GM23248 (cell line): ENCODE data around the gene NHP2. TPM values are rescaled to one million over a fixed set of nuclear protein-coding genes. Genes with fewer than 3 reads are reported as not detected.
"Not testable (repeated sequence)": the region's sequence is repeated elsewhere in the genome, so short reads cannot be mapped to it uniquely, and the experiment has no call there.

Source experiments
- DNase-seq: peaks from one replicate; pipeline ENCODE4 v3.0.0-alpha.2; 2015
- H2AFZ ChIP-seq: fragments of 200-600 bp; sonication (generic); 2 replicates; pipeline ENCODE4 v1.6.1; 2016; ENCODE audit warnings: antibody characterized with exemption
- H3F3A ChIP-seq: fragments of 200-600 bp; sonication (generic); 2 replicates; pipeline ENCODE4 v1.6.1; 2016; ENCODE audit warnings: mild to moderate bottlenecking, antibody characterized with exemption, mixed run types; ENCODE audit not compliant: insufficient read depth
- H3K27ac ChIP-seq: fragments of 200-600 bp; sonication (generic); 2 replicates; pipeline ENCODE4 v1.5.1; 2016; ENCODE audit warnings: mild to moderate bottlenecking
- H3K27me3 ChIP-seq: fragments of 200-600 bp; sonication (generic); replicated peaks from 2 replicates; pipeline ENCODE4 v1.6.1; 2016; ENCODE audit warnings: mild to moderate bottlenecking; ENCODE audit not compliant: insufficient read depth
- H3K36me3 ChIP-seq: fragments of 200-600 bp; sonication (generic); 2 replicates; pipeline ENCODE4 v1.6.1; 2016; ENCODE audit warnings: low read depth, mild to moderate bottlenecking
- H3K4me1 ChIP-seq: fragments of 200-600 bp; sonication (generic); 2 replicates; pipeline ENCODE4 v1.6.1; 2016; ENCODE audit warnings: mild to moderate bottlenecking; ENCODE audit not compliant: insufficient read depth
- H3K4me2 ChIP-seq: fragments of 200-600 bp; sonication (generic); one replicate; pipeline ENCODE4 v1.6.1; 2016; ENCODE audit warnings: mild to moderate bottlenecking; ENCODE audit not compliant: unreplicated experiment
- H3K4me3 ChIP-seq: fragments of 200-600 bp; sonication (generic); 2 replicates; pipeline ENCODE4 v1.5.1; 2016; ENCODE audit warnings: mild to moderate bottlenecking
- H3K79me2 ChIP-seq: fragments of 200-600 bp; sonication (generic); 2 replicates; pipeline ENCODE4 v1.6.1; 2016; ENCODE audit warnings: mild to moderate bottlenecking; ENCODE audit not compliant: insufficient read depth
- H3K9ac ChIP-seq: fragments of 200-600 bp; sonication (generic); 2 replicates; pipeline ENCODE4 v1.6.1; 2016; ENCODE audit warnings: mild to moderate bottlenecking
- H3K9me2 ChIP-seq: fragments of 200-600 bp; sonication (generic); 2 replicates; pipeline ENCODE4 v1.6.1; 2016; ENCODE audit warnings: mixed run types, mild to moderate bottlenecking, moderate library complexity; ENCODE audit not compliant: insufficient read depth
- H3K9me3 ChIP-seq: fragments of 200-600 bp; sonication (generic); one replicate; pipeline ENCODE4 v1.6.1; 2017; ENCODE audit warnings: low read depth
- H4K20me1 ChIP-seq: fragments of 200-600 bp; sonication (generic); 2 replicates; pipeline ENCODE4 v1.6.0; 2016; ENCODE audit not compliant: insufficient read depth
- EZH2 ChIP-seq: fragments of 200-600 bp; sonication (generic); IDR thresholded peaks from 2 replicates; pipeline ENCODE4 v1.6.1; 2018; ENCODE audit warnings: antibody characterized with exemption, mild to moderate bottlenecking; ENCODE audit not compliant: insufficient read depth, poor library complexity, severe bottlenecking
- EZH2phosphoT487 ChIP-seq: fragments of 200-600 bp; sonication (generic); IDR thresholded peaks from 2 replicates; pipeline ENCODE4 v1.6.1; 2018; ENCODE audit warnings: antibody characterized with exemption, moderate library complexity, mild to moderate bottlenecking, low read depth; ENCODE audit not compliant: insufficient read depth
- WGBS, 2 experiments: methylation state at CpG; one replicate each; pipeline ENCODE4 v1.1.6; 2015 to 2017; ENCODE audit warnings: low lambda C conversion rate in 2 of 2, low coverage in 1 of 2; ENCODE audit errors: missing lambda C conversion rate in 2 of 2; 5-methylcytosine and 5-hydroxymethylcytosine counted together
- in situ Hi-C: fragments of 300-500 bp; cut with MboI; formaldehyde crosslinking; loops from 2 replicates; pipeline ENCODE4 v1.15.0; 2020
- polyA plus RNA-seq: library from polyadenylated mRNA; unstranded; fragments of >200 nt; fragmentation: Nextera tagmentation; extraction: Ambion mirVana; gene quantifications from 2 replicates; pipeline ENCODE4 v1.2.1, GENCODE V29; 2016
- total RNA-seq: library from RNA; depleted of rRNA; stranded (reverse); fragments of >200 nt; shearing (Covaris generic); gene quantifications from 2 replicates; pipeline ENCODE4 v1.2.3, GENCODE V29; 2014

NHP2 gene
- total and polyA plus RNA-seq, 2 experiments from 2014 or later: 203 to 232 TPM

DNA sequence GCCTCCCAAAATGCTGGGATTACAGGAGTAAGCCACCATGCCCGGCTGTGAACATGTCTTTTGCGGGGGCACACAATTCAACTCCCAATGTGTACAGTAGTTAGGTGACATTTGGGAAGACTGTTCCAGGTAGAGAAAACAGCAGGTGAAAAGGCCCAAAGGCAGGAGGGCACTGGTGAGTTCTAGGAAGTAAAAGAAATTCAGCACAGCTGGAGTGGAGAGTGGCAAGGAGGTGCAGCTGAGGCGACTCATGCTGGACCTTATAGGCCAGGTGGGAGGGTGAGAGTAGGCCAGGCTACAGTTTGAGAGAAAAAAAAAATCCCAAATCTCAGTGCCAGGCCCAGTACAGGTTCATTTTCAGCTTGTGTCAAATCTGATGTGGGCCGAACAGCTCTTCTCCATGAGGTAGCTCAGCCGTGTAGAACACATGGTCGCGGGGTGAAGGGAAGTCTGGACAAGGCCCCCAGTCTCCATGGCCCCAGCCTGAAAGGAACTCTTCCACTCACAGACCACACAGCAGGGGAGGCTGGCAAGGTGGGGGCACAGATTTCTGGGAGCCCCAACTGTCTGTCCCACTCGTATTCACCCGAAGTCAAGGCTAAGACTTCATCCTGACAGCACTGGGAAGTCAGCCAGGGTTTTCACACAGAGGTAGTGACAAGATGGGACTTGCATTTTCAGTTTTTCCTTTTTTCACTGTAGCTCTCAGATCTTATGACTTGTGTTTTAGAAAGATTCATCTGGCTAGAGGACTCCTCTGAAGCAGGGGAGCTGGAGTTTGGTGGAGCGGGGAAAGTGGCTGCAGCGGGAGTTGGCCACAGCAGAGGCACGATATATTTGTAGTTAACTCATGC lies 46.1 kb upstream of the NHP2 start:
- no peak overlapping the region for H3K9ac ChIP-seq
- H4K20me1 ChIP-seq: no peaks in the 10 kb centered on the region
- no peaks in the 10 kb centered on the region for H3K9me3 ChIP-seq
- no peak overlapping the region for H2AFZ ChIP-seq
- no peaks in the 10 kb centered on the region for H3K36me3 ChIP-seq
- in situ Hi-C loops: no loop called here
- peaks cover 4% of the 10 kb centered on the region; the same call in 1 of the 2 replicates for H3K79me2 ChIP-seq
- H3F3A ChIP-seq: no peaks in the 10 kb centered on the region
- H3K4me3 ChIP-seq: no peak overlapping the region
- peaks cover 7% of the 10 kb centered on the region; the same call in 1 of the 2 replicates for H3K27me3 ChIP-seq
- DNase-seq: no peak
- no peak overlapping the region for H3K27ac ChIP-seq
- no peaks in the 10 kb centered on the region for H3K9me2 ChIP-seq
- no peaks in the 10 kb centered on the region for H3K4me1 ChIP-seq
- 84 to 87% methylated on average over 12 of the region's 12 CpGs for WGBS, 2 experiments
- TF ChIP-seq EZH2phosphoT487 (no peak), EZH2 (no peak)
- no peak overlapping the region for H3K4me2 ChIP-seq

DNA sequence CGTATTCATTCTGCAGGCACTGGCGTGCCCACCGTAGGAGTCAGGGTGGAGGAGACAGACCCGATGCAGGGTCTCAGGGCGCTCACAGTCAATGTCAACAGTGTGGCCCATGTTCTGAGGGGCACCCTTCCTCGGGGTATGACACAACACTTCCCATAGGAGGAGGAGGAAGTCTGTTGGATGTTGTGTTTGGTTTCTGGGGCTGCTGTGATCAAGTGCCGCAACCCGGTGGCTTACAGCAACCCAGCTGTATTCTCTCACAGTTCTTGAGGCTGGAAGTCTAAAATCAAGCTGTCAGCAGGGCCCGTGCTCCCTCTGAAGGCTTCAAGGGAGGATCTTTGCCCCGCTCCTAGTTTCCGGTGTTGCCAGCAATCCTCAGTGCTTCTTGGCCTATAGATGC lies 45.0 kb upstream of the NHP2 start:
- no peak overlapping the region for H2AFZ ChIP-seq
- no peak overlapping the region for H3K4me2 ChIP-seq
- no peaks in the 10 kb centered on the region for H4K20me1 ChIP-seq
- no peak for TF ChIP-seq EZH2
- peaks cover 13% of the 10 kb centered on the region for H3K27me3 ChIP-seq
- H3K9me3 ChIP-seq: no peaks in the 10 kb centered on the region
- no peak overlapping the region for H3K9ac ChIP-seq
- no peaks in the 10 kb centered on the region for H3K79me2 ChIP-seq
- in situ Hi-C loops: no loop called here
- no peak overlapping the region for H3K27ac ChIP-seq
- H3K4me3 ChIP-seq: no peak overlapping the region
- H3K9me2 ChIP-seq: no peaks in the 10 kb centered on the region
- WGBS, 2 experiments: 79% methylated on average over 10 to 11 of the region's 11 CpGs
- no peaks in the 10 kb centered on the region for H3K4me1 ChIP-seq
- DNase-seq: no peak
- no peaks in the 10 kb centered on the region for H3K36me3 ChIP-seq
- H3F3A ChIP-seq: no peaks in the 10 kb centered on the region

DNA sequence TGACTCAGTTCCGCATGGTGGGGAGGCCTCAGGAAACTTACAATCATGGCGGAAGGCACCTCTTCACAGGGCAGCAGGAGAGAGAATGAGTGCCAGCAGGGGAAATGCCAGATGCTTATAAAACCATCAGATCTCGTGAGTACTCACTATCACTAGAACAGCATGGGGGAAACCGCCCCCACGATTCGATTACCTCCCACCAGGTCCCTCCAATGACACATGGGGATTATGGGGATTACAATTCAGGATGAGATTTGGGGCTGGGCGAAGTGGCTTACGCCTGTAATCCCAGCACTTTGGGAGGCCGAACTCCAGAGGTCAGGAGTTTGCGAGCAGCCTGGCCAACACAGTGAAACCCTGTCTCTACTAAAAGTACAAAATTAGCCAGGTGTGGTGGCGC lies 44.5 kb upstream of the NHP2 start:
- not testable (repeated sequence) for H2AFZ ChIP-seq, H3K79me2 ChIP-seq

DNA sequence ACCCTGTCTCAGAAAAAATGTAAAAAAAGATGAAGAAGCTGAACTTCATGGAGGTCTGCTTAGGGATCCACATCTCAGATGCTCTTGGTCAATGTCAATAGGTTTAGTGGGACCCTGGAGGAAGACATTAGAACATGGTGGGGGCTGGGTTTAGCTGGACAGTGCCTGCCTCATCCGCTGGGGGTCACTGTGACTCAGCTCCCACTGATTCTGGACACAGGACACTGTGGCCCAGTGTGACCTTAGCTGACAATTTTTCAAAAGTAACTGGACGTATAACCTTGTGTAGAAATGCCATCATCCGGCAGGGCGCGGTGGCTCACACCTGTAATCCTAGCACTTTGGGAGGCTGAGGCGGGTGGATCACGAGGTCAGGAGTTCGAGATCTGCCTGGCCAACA lies 43.3 kb upstream of the NHP2 start:
- 67 to 80% methylated on average over 8 of the region's 8 CpGs for WGBS, 2 experiments
- no peaks in the 10 kb centered on the region for H3K79me2 ChIP-seq
- H3K36me3 ChIP-seq: no peaks in the 10 kb centered on the region
- H3K9me3 ChIP-seq: no peaks in the 10 kb centered on the region
- H3K9me2 ChIP-seq: no peaks in the 10 kb centered on the region
- H3F3A ChIP-seq: no peaks in the 10 kb centered on the region
- no peaks in the 10 kb centered on the region for H4K20me1 ChIP-seq
- no peak overlapping the region for H2AFZ ChIP-seq
- H3K4me1 ChIP-seq: 0 out of 2 replicates have a peak, but pooled peaks cover 3% of the 10 kb centered on the region
- H3K27me3 ChIP-seq: peaks cover 13% of the 10 kb centered on the region
- TF ChIP-seq EZH2: no peak
- no peak for TF ChIP-seq EZH2phosphoT487
- H3K4me2 ChIP-seq: no peak overlapping the region
- no peak overlapping the region for H3K27ac ChIP-seq
- no peak overlapping the region for H3K9ac ChIP-seq
- H3K4me3 ChIP-seq: no peak overlapping the region
- DNase-seq: no peak
- in situ Hi-C loops: no loop called here

More for the DNA sequence above, 44.5 kb upstream of the NHP2 start:
- H3K9me2 ChIP-seq, H3K9ac ChIP-seq, H3F3A ChIP-seq, H4K20me1 ChIP-seq, H3K4me3 ChIP-seq, in situ Hi-C loops, H3K36me3 ChIP-seq, DNase-seq, H3K27ac ChIP-seq, H3K9me3 ChIP-seq, H3K4me1 ChIP-seq, H3K4me2 ChIP-seq: not testable (repeated sequence)
- 69 to 77% methylated on average over 11 of the region's 11 CpGs for WGBS, 2 experiments
- H3K27me3 ChIP-seq: peaks cover 13% of the 10 kb centered on the region

DNA sequence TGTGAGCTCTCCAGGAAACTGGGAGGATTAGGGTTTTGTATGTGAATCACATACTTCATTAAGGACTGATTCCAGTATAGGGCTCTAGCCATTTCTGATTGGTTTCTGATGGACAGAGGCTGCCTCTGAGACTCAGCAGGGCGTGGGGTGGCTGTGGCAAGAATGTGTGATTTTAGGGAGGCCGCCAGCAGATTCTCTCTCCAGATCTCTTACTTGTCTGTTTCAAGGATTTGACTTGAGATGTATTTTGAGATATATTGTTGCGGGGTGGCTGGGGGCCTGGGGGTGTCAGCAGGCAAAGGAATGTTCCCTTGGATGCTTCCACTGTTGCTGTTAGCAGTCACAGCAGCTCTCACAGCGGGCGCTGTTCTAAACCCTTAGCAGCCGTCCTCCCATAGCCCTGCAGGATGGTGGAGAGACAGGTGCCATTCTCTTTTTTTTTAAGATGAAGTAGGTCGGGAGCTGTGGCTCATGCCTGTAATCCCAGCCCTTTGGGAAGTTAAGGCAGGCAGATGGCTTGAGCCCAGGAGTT lies 42.7 kb upstream of the NHP2 start:
- H3K4me2 ChIP-seq: no peak overlapping the region
- no peak overlapping the region for H3K9ac ChIP-seq
- no peaks in the 10 kb centered on the region for H3K9me3 ChIP-seq
- no peak for TF ChIP-seq EZH2
- no peak for TF ChIP-seq EZH2phosphoT487
- no peaks in the 10 kb centered on the region for H3F3A ChIP-seq
- no peak overlapping the region for H3K4me3 ChIP-seq
- no peak for DNase-seq
- peaks cover 13% of the 10 kb centered on the region for H3K27me3 ChIP-seq
- no peaks in the 10 kb centered on the region for H4K20me1 ChIP-seq
- no peaks in the 10 kb centered on the region for H3K79me2 ChIP-seq
- no peak overlapping the region for H3K27ac ChIP-seq
- in situ Hi-C loops: no loop called here
- no peaks in the 10 kb centered on the region for H3K36me3 ChIP-seq
- H3K9me2 ChIP-seq: no peaks in the 10 kb centered on the region
- no peak overlapping the region for H2AFZ ChIP-seq
- WGBS, 2 experiments: 47% methylated on average over 7 of the region's 7 CpGs
- H3K4me1 ChIP-seq: 0 out of 2 replicates have a peak, but pooled peaks cover 3% of the 10 kb centered on the region
